GM23248 (cell line): ENCODE measurements around the gene ABLIM2.

Experiments used
- EZH2 ChIP-seq: fragments of 200-600 bp; sonication (generic); IDR thresholded peaks from 2 replicates; pipeline ENCODE4 v1.6.1; 2018; ENCODE audit warnings: antibody characterized with exemption, mild to moderate bottlenecking; ENCODE audit not compliant: insufficient read depth, poor library complexity, severe bottlenecking
- EZH2phosphoT487 ChIP-seq: fragments of 200-600 bp; sonication (generic); IDR thresholded peaks from 2 replicates; pipeline ENCODE4 v1.6.1; 2018; ENCODE audit warnings: antibody characterized with exemption, moderate library complexity, mild to moderate bottlenecking, low read depth; ENCODE audit not compliant: insufficient read depth

DNA sequence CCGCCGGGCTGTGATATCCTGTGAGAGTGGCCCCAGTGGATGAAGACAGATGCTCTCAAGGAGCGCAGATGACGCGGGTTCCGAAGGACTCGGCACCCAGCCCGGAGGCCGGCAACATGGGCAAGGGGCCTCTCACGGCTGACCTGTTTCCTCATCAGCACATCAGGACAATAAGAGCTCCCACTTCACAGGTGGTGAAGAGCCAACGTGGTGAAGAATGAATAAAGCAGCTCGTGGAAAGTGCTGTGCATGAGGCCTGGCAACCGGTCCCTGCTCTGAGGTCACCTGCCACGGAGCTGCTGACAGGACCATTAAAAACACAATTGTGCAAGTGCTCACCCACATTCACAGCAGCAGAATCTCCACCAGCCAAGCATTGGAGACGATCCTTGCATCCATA lies 22.9 kb downstream of the ABLIM2 start:
- TF ChIP-seq EZH2, result no peak
- no peak for TF ChIP-seq EZH2phosphoT487
